Vagina (tissue), 2 donors: ENCODE measurements around the gene CAMK1G. TPM values are rescaled to one million over a fixed set of nuclear protein-coding genes. Genes with fewer than 3 reads are reported as not detected.

Source experiments
- DNase-seq, 2 donors: peaks; one replicate each; pipeline ENCODE4 v3.0.0-alpha.2; 2017; ENCODE audit errors: extremely low spot score in 2 of 2
- H3K27ac ChIP-seq: fragments of 200-600 bp; sonication (generic); one replicate; pipeline ENCODE4 v1.5.1; 2019
- H3K27me3 ChIP-seq: fragments of 200-600 bp; sonication (generic); one replicate; pipeline ENCODE4 v1.5.1; 2019
- H3K36me3 ChIP-seq, 2 donors: fragments of 200-600 bp; sonication (generic); one replicate each; pipeline ENCODE4 v1.5.1; 2017 to 2019
- H3K4me1 ChIP-seq: fragments of 200-600 bp; sonication (generic); one replicate; pipeline ENCODE4 v1.5.1; 2019
- H3K4me3 ChIP-seq, 2 donors: fragments of 200-600 bp; sonication (generic); 1 replicate in 1 of 2; 2 replicates in 1 of 2; pipeline ENCODE4 v1.5.1; 2016 to 2019
- H3K9me3 ChIP-seq: fragments of 200-600 bp; sonication (generic); one replicate; pipeline ENCODE4 v1.5.1; 2019
- CTCF ChIP-seq, 3 experiments: fragments of 450-650 bp in 2 of 3; fragments of 200-600 bp in 1 of 3; sonication (generic) in 1 of 3; IDR thresholded peaks; one replicate each; pipeline ENCODE4 v1.5.1; 2017 to 2019; ENCODE audit warnings: antibody characterized with exemption in 3 of 3, mild to moderate bottlenecking in 2 of 3, moderate library complexity in 2 of 3
- POLR2A ChIP-seq, 2 donors: fragments of 450-650 bp; IDR thresholded peaks; one replicate each; pipeline ENCODE4 v1.6.1; 2017; ENCODE audit warnings: antibody characterized with exemption in 2 of 2, mild to moderate bottlenecking in 2 of 2, moderate library complexity in 2 of 2
- POLR2AphosphoS5 ChIP-seq, 2 donors: sonication (generic); formaldehyde crosslinking; IDR thresholded peaks; one replicate each; pipeline ENCODE4 v1.9.0; 2017; ENCODE audit warnings: antibody characterized with exemption in 2 of 2, mild to moderate bottlenecking in 2 of 2, low read depth in 1 of 2; ENCODE audit not compliant: insufficient read depth in 1 of 2
- intact Hi-C: fragments of 100-400 bp; cut with DNase I; formaldehyde crosslinking; loops from one replicate; pipeline ENCODE4 v1.15.1; 2023
- total RNA-seq: library from RNA; depleted of rRNA; stranded (reverse); fragments of >200 nt; gene quantifications from one replicate; pipeline ENCODE4 v1.2.3, GENCODE V29; 2016

Gene CAMK1G
- total RNA-seq, 1 donor from 2014 or later: not detected

GRCh38 chr1:209609041-209609790, 25.7 kb downstream of the CAMK1G start:
- no peaks in the 10 kb centered on the region for H3K27me3 ChIP-seq
- no peak overlapping the region for H3K27ac ChIP-seq
- intact Hi-C loops: no loop called here
- TF ChIP-seq POLR2A (IDR thresholded peaks at IDR 0.05) (no peak), CTCF (IDR thresholded peaks at IDR 0.05) (no peak), POLR2AphosphoS5 (IDR thresholded peaks at IDR 0.05; ENCODE audit: insufficient read depth in 1 of 2, low read depth in 1 of 2) (no peak)
- H3K4me1 ChIP-seq: no peaks in the 10 kb centered on the region
- H3K4me3 ChIP-seq: no peak overlapping the region
- no peak for DNase-seq
- no peaks in the 10 kb centered on the region for H3K36me3 ChIP-seq
- no peaks in the 10 kb centered on the region for H3K9me3 ChIP-seq

- no peaks in the 10 kb centered on the region for H3K9me3 ChIP-seq
- no peak for TF ChIP-seq CTCF (IDR thresholded peaks at IDR 0.05)
- TF ChIP-seq POLR2AphosphoS5 (IDR thresholded peaks at IDR 0.05; ENCODE audit: insufficient read depth in 1 of 2, low read depth in 1 of 2): no peak
- no peak for TF ChIP-seq POLR2A (IDR thresholded peaks at IDR 0.05)
- no peaks in the 10 kb centered on the region for H3K4me1 ChIP-seq
- no peak overlapping the region for H3K27ac ChIP-seq
- no peak overlapping the region for H3K4me3 ChIP-seq
- intact Hi-C loops: no loop called here
- H3K36me3 ChIP-seq: no peaks in the 10 kb centered on the region
- H3K27me3 ChIP-seq: no peaks in the 10 kb centered on the region
- no peak for DNase-seq
Measured at GRCh38 chr1:209609791-209610630, 26.5 kb downstream of the CAMK1G start.

GRCh38 chr1:209610631-209610905, 27.1 kb downstream of the CAMK1G start:
- H3K27me3 ChIP-seq: no peaks in the 10 kb centered on the region
- H3K9me3 ChIP-seq: no peaks in the 10 kb centered on the region
- DNase-seq: no peak
- no peaks in the 10 kb centered on the region for H3K4me1 ChIP-seq
- TF ChIP-seq POLR2A (IDR thresholded peaks at IDR 0.05) (no peak), CTCF (IDR thresholded peaks at IDR 0.05) (no peak), POLR2AphosphoS5 (IDR thresholded peaks at IDR 0.05; ENCODE audit: insufficient read depth in 1 of 2, low read depth in 1 of 2) (no peak)
- intact Hi-C loops: no loop called here
- no peak overlapping the region for H3K4me3 ChIP-seq
- H3K36me3 ChIP-seq: no peaks in the 10 kb centered on the region
- no peak overlapping the region for H3K27ac ChIP-seq

- H3K4me3 ChIP-seq: no peak overlapping the region
- no peaks in the 10 kb centered on the region for H3K36me3 ChIP-seq
- no peaks in the 10 kb centered on the region for H3K27me3 ChIP-seq
- intact Hi-C loops: no loop called here
- H3K27ac ChIP-seq: no peak overlapping the region
- no peak for TF ChIP-seq POLR2AphosphoS5 (IDR thresholded peaks at IDR 0.05; ENCODE audit: insufficient read depth in 1 of 2, low read depth in 1 of 2)
- no peak for TF ChIP-seq POLR2A (IDR thresholded peaks at IDR 0.05)
- TF ChIP-seq CTCF (IDR thresholded peaks at IDR 0.05): no peak
- no peaks in the 10 kb centered on the region for H3K4me1 ChIP-seq
- H3K9me3 ChIP-seq: no peaks in the 10 kb centered on the region
- DNase-seq: no peak
Measured at GRCh38 chr1:209611771-209612570, 28.5 kb downstream of the CAMK1G start.
